ENCODE measurements around the gene BRINP1.

GRCh38 chr9:119179701-119180100, 189.5 kb downstream of the BRINP1 start:
- TF ChIP-seq EZH2 (IDR thresholded peaks at IDR 0.05; ENCODE audit: low read length, missing control alignments), result no peak
- TF ChIP-seq, protein P1, sequence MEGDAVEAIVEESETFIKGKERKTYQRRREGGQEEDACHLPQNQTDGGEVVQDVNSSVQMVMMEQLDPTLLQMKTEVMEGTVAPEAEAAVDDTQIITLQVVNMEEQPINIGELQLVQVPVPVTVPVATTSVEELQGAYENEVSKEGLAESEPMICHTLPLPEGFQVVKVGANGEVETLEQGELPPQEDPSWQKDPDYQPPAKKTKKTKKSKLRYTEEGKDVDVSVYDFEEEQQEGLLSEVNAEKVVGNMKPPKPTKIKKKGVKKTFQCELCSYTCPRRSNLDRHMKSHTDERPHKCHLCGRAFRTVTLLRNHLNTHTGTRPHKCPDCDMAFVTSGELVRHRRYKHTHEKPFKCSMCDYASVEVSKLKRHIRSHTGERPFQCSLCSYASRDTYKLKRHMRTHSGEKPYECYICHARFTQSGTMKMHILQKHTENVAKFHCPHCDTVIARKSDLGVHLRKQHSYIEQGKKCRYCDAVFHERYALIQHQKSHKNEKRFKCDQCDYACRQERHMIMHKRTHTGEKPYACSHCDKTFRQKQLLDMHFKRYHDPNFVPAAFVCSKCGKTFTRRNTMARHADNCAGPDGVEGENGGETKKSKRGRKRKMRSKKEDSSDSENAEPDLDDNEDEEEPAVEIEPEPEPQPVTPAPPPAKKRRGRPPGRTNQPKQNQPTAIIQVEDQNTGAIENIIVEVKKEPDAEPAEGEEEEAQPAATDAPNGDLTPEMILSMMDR (conservative IDR thresholded peaks at IDR 0.05 in 1 of 2, IDR thresholded peaks at IDR 0.05 in 1 of 2; ENCODE audit: low read depth in 1 of 2, low read length in 2 of 2), result no peak

Measured in fibroblast of lung (primary cell).